BJ (cell line): ENCODE data around the gene AGTRAP. TPM values are rescaled to one million over a fixed set of nuclear protein-coding genes. Genes with fewer than 3 reads are reported as not detected.

Experiments used
- CTCF ChIA-PET: fragments of 350-600 bp; formaldehyde crosslinking; extraction: SDS; loops from one replicate; lab custom pipeline; 2021; ENCODE audit warnings: antibody characterized with exemption, inconsistent platforms; lab: Yijun Ruan, JAX
- POLR2A ChIA-PET: fragments of 300-600 bp; sonication (Branson Sonifier 250); formaldehyde crosslinking; extraction: SDS; loops from one replicate; lab custom pipeline; 2021; ENCODE audit warnings: antibody characterized with exemption; lab: Charles Lee
- DNase-seq: peaks from one replicate; pipeline ENCODE4 v3.0.0-alpha.2; 2011; ENCODE audit warnings: low read depth
- H3K27me3 ChIP-seq: 2 replicates; pipeline ENCODE4 v1.6.0; 2011; ENCODE audit warnings: low read length; ENCODE audit not compliant: control insufficient read depth, insufficient read depth
- H3K36me3 ChIP-seq: 2 replicates; pipeline ENCODE4 v1.5.1; 2011; ENCODE audit warnings: low read length; ENCODE audit not compliant: control insufficient read depth, insufficient read depth
- H3K4me3 ChIP-seq: 2 replicates; pipeline ENCODE4 v1.5.1; 2011; ENCODE audit warnings: low read depth, mild to moderate bottlenecking, control low read depth, low read length
- CTCF ChIP-seq: IDR thresholded peaks from 2 replicates; pipeline ENCODE4 v1.5.1; 2011; ENCODE audit warnings: low read depth, mild to moderate bottlenecking, control low read depth, inconsistent platforms, low read length, moderate library complexity; ENCODE audit not compliant: insufficient read depth
- polyA plus RNA-seq: library from polyadenylated mRNA; depleted of rRNA; stranded (reverse); fragments of >200 nt; gene quantifications from 2 replicates; pipeline ENCODE4 v1.2.3, GENCODE V29; 2011; rRNA removed

AGTRAP gene
- polyA plus RNA-seq, 1 experiment: 64.5 TPM

DNA sequence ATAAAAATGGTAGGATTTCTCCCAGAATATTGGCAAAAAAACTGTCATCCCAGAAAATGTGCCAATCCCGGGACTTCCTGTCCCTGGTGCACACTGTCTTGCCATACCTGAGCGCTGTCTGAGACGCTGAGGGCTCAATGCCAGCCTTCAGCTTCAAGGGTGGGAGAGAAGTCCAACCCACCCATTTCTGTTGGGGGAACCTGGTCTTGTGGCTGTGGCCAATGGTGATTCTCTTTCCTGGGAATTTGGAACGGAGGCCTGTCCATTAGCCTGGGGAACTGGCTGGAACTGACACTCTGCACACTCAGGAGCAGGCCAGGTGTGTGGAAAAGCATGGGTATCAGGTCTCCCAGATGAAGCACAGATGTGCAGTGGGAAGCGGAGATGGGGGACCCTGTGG lies 63.2 kb downstream of the AGTRAP start:
- no peaks in the 10 kb centered on the region for H3K27me3 ChIP-seq
- H3K36me3 ChIP-seq: peaks cover 27% of the 10 kb centered on the region
- ChIA-PET CTCF (no interaction called here), POLR2A (no interaction called here)
- TF ChIP-seq CTCF: no peak
- H3K4me3 ChIP-seq: no peak overlapping the region
- DNase-seq: no peak

DNA sequence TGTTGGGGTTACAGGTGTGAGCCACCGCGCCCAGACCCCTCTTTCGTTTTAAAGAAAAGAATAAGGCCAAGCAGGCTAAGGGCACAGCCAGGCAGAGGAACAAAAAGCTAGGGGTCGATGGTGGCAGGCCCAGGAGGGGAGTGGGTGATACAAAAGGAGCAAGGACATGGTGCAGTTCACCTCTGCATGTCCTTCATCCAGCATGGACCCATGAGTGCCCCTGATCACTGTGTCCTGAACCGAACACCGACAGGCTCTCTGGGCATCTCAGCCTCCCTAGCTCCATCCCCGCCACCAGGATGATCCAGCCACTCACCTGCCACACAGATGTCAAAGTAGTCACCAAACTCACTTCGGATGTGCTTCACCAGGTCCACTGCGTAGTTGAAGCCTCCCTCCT lies 64.0 kb downstream of the AGTRAP start:
- ChIA-PET POLR2A (no interaction called here), CTCF (no interaction called here)
- H3K36me3 ChIP-seq: peaks cover 20% of the 10 kb centered on the region
- no peak overlapping the region for H3K4me3 ChIP-seq
- DNase-seq: no peak
- no peaks in the 10 kb centered on the region for H3K27me3 ChIP-seq
- no peak for TF ChIP-seq CTCF

- H3K27me3 ChIP-seq: no peaks in the 10 kb centered on the region
- no peak for DNase-seq
- CTCF ChIA-PET: no interaction called here
- peaks cover 18% of the 10 kb centered on the region for H3K36me3 ChIP-seq
- no peak overlapping the region for H3K4me3 ChIP-seq
- POLR2A ChIA-PET: no interaction called here
- no peak for TF ChIP-seq CTCF
These were observed 64.4 kb downstream of the AGTRAP start for GRCh38 chr1:11800391-11800755.

Other genes with a start within 250 kb of the AGTRAP start
- gene FBXO2, start 81.7 kb upstream of the AGTRAP start, polyA plus RNA-seq: 1.5 and 2.2 TPM in 2 replicates
- gene FBXO44, start 81.3 kb upstream of the AGTRAP start, polyA plus RNA-seq: 15.1 and 24.4 TPM in 2 replicates
- 14.0 and 19.0 TPM in 2 replicates for gene FBXO6, start 71.9 kb upstream of the AGTRAP start, polyA plus RNA-seq
- gene MAD2L2, start 55.0 kb upstream of the AGTRAP start, polyA plus RNA-seq: 49.5 and 77.1 TPM in 2 replicates
- gene DRAXIN, start 44.4 kb upstream of the AGTRAP start, polyA plus RNA-seq: 0.01 TPM in 1 of 2 replicates, not detected in the other
- gene C1orf167, start 26.1 kb downstream of the AGTRAP start, polyA plus RNA-seq: 0.48 and 0.54 TPM in 2 replicates
- 7.5 and 8.4 TPM in 2 replicates for gene MTHFR, start 69.8 kb downstream of the AGTRAP start, polyA plus RNA-seq
- 5.4 and 6.1 TPM in 2 replicates for gene CLCN6, start 70.1 kb downstream of the AGTRAP start, polyA plus RNA-seq
- not detected in 2 replicates for gene NPPA, start 111.6 kb downstream of the AGTRAP start, polyA plus RNA-seq
- 0.12 and 0.38 TPM in 2 replicates for gene NPPB, start 122.8 kb downstream of the AGTRAP start, polyA plus RNA-seq
- 48.2 and 70.0 TPM in 2 replicates for gene KIAA2013, start 190.3 kb downstream of the AGTRAP start, polyA plus RNA-seq
- gene PLOD1, start 198.6 kb downstream of the AGTRAP start, polyA plus RNA-seq: 528 and 851 TPM in 2 replicates
- 47.5 and 62.5 TPM in 2 replicates for gene MFN2, start 244.3 kb downstream of the AGTRAP start, polyA plus RNA-seq